Middle frontal gyrus (tissue), 1 donor: Measurements from ENCODE around the gene TJP1.
"Not testable (repeated sequence)": the region's sequence is repeated elsewhere in the genome, so short reads cannot be mapped to it uniquely, and the experiment has no call there.

Source experiments
- DNase-seq: peaks from one replicate; pipeline ENCODE4 v3.0.0-alpha.2; 2015; ENCODE audit warnings: low spot score; ENCODE audit errors: extremely low spot score

TJP1 gene

DNA sequence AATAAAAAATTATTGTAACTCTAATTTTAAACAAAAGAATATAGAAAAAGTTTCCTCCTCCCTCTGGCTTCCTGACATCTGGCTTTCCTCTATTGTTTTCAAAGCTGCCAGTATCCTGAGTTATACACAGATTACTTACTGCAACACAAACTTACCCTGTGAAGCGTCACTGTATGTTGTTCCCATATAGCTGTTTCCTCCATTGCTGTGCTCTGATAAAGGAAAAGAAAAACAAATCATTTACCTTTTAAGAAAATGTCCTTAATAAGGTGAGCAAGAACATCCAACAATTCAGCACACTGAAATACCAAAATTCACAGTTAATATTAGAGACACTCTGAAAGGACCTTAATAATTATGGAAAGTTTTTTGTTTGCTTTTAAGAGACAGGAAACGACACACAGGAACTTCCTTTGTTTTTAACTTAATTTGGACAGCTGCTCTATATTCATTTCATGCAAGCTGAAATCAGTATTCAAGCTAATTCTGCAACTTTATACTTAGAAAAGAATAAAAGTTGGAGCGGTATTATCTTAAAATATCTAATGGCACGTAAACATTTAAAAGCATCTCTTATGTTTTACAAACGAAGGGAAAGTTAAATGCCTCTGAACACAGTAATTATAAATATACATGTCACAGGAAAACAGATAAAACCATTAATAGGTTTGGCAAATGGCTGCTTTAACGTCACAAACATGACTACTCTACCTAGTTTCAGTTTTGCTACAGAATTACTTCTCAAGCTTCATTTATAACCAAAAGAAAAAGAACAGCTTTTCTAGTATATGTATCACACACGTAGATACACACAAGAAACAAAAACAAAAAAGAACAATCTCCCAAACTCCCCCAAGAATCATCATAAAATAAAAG lies 21.5 kb downstream of the TJP1 start:
- DNase-seq: no peak

- DNase-seq: no peak
These were observed 22.4 kb downstream of the TJP1 start for GRCh38 chr15:29799859-29800258.

GRCh38 chr15:29795610-29796009 lies 26.7 kb downstream of the TJP1 start:
- DNase-seq: no peak

DNA sequence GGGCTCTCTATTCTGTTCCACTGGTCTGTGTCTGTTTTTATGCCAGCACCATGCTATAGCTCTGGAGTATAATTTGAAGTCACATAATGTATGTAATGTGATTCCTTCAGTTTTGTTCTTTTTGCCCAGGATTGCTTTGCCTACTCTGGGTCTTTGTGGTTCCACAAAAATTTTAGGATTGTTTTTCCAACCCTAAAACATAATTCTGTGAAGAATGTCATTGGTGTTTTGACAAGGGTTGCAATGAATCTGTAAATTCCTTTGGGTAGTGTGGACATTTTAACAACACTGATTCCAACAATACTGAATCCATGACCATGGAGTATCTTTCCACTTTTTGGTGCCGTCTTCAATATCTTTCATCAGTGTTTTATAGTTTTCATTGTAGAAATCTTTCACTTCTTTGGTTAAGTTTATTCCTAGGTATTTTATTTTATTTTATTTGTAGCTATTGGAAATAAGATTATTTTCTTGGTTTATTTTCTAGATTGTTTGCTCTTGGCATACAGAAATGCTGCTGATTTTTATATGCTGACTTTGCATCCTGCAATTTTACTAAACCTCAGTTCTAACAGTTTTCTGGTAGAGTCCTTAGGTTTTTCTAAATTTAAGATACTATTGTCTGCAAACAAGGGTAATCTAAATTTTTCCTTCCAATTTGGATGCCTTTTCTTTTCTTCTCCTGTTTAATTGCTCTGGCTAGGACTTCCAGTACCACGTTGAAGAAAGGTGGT lies 29.7 kb downstream of the TJP1 start:
- no peak for DNase-seq

GRCh38 chr15:29790607-29791006 lies 31.7 kb downstream of the TJP1 start:
- no peak for DNase-seq

DNA sequence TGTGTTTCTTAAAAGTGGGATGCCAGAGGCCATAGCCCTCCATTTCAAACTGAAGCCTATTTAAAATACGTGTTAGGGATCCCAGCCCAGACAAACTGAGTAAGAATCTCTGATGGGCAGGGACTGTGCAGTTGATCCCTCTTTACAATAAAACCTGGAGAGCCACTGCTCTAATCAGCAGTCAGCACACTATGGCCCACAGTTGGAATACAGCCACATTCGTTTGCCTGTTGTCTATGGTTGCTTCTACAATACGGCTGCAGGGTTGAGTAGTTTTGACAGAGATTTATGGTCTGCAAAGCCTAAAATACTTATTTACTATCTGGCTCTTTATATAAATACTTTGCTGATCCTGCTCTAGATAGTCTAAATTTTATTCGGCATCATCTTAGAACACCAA lies 32.4 kb downstream of the TJP1 start:
- no peak for DNase-seq

- DNase-seq: no peak
These were observed 33.7 kb downstream of the TJP1 start for GRCh38 chr15:29788433-29789034.

GRCh38 chr15:29787767-29788166 lies 34.5 kb downstream of the TJP1 start:
- DNase-seq: no peak

DNA sequence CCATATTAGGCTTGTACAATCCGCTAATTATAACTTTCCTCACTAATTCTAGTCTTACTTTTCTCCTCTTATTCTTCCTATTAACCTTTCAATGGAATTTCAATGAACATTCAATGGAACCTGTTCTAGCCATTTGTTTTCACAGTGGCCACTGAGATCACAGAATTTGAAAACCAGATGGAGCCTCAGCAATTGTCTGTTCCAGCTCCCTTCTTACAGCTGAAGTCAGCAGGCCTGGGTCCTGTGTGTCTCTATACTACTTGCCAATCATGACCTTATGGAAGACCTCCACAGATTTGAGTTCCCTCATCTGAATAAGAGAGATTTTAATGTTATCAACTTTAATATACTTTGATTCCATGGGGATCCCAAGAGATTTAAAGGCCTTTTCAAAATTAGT lies 36.6 kb downstream of the TJP1 start:
- DNase-seq: no peak

DNA sequence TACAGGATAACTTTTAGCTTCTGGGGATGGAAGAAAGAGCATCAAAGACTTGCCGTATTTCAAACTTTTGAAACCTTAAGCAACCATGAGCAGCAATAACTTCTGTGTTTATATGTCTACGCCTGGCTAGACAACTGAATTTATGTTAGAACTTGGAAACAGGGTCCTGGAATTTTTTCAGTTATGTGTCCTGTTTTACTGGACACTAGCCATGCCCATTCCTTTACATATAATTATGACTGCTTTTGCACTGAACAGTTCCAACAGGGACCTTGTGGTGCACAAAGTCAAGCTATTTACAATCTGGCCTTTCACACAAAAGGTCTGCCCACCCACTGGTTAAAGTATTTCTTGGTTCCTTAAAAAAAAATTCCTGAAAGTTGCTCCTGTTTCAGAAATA lies 37.1 kb downstream of the TJP1 start:
- no peak for DNase-seq

- no peak for DNase-seq
These were observed 37.9 kb downstream of the TJP1 start for GRCh38 chr15:29784413-29784812.

DNA sequence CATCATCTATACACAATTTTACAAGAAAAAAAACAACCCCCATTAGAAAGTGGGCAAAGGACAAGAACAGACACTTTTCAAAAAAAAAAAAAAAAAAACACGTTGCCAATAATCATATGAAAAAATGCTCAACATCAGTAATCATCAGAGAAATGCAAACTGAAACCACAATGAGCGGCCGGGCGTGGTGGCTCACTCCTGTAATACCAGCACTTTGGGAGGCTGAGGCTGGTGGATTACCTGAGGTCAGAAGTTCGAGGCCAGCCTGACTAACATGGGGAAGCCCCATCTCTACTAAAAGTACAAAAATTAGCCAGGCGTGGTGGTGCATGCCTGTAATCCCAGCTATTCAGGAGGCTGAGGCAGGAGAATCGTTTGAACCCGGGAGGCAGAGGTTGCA lies 39.5 kb downstream of the TJP1 start:
- DNase-seq: not testable (repeated sequence)

DNA sequence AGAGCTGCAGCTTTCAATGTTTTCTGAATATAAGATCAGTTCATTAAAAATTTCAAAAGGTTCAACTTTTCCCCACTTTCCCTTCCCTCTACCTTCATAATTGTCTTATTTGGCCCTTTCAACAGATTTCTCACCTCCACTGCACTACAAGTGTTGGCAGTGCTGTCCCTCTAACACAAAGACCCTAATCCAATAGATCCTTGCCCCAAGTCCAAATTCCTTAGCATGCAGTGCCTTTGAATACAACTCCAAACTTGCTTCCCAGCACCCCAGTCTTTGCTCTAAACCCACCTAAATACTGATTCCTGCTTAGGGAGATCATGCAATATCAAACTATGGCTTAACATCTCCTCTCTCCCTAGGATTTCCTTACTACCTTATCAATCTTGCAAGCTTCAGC lies 43.9 kb downstream of the TJP1 start:
- no peak for DNase-seq

GRCh38 chr15:29776859-29777258 lies 45.4 kb downstream of the TJP1 start:
- DNase-seq: no peak

DNA sequence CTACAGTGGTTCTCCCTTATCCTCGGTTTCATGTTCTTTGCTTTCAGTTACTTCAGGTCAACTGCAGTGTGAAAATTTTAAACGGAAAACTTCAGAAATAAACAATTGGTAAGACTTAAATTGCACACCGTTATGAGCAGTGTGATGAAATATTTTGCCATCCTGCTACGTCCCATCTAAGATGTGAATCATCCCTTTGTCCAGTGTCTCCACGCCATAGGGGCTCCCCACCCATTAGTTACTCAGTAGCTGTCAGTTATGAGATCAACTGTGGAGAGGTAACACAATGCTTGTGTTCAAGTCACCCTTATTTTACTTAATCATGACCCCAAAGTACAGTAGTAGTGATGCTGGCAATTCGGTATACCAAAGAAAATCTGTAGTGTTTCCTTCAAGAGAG lies 47.4 kb downstream of the TJP1 start:
- DNase-seq: no peak

GRCh38 chr15:29773816-29774215 lies 48.5 kb downstream of the TJP1 start:
- DNase-seq: no peak

DNA sequence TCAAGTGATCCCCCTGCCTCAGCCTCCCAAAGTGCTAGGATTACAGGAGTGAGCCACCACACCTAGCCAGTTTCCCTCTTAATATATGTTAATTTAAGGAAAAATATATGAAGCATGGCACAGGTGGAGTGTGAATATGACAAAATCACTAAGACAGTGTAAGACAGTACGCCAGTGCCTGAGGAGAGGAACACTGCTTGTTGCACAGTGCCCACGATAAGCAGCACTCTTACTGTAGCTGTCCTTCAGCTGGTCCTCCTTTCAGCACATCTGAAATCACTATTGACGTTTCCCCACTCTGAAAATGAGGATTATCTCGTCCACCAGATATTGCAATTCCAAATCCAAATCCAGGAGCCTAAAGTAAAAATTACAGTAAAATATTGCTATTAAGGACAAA lies 49.3 kb downstream of the TJP1 start:
- DNase-seq: no peak

- no peak for DNase-seq
These were observed 51.5 kb downstream of the TJP1 start for GRCh38 chr15:29770796-29771195.

DNA sequence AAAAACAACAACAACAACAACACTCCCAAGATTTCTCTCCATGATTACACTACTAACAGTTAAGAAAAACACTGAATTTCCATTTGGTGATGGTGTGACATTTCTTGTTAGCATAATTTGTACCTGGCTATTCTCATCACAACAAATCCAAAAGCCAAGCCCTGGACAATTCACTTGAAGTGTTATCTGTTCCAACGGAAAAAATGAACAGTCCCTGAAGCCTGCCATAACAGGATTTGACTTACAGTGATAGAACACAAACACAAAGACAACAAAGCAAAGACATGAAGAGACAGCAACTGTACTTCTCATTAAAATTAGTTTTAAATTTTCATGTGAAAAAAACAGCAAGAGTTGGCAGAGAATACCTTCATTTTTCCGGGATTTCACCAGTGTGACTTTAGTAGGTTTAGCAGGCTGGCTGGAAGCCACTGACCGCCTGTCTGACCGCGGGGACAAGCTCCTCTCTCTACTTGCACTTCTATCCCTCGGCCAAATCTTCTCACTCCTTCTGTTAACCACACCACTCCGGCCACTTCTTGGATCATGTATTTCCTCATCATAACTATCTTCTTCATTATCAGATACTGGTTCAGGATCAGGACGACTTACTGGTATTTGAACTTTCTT lies 56.3 kb downstream of the TJP1 start:
- no peak for DNase-seq

DNA sequence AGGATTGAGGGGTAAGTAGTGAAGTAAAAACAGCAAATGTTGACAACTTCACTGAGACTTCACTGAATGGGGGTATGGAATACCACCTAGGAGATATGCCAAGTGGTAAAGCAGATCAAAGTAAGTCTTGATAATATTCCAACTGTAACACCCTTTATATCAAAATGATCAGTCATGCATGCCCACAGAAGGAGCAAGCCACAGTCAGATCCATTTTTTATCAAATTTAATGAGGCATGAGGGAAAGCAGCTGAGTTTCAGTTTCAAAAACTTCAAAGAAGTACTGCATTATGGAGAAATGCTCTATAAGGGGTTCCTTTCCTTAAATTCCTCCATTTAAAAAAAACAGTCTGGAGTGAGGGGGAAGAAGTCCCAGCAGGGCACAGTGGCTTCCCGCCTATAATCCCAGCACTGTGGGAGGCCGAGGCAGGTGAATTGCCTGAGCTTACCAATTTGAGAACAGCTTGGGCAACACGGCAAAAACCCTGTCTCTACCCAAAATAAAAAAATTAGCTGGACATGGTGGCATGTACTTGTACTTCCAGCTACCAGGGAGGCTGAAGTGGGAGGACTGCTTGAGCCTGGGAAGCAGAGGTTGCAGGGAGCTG lies 56.9 kb downstream of the TJP1 start:
- DNase-seq: no peak

- DNase-seq: no peak
These were observed 62.7 kb downstream of the TJP1 start for GRCh38 chr15:29759596-29759995.
